ENCODE results near the gene PRG2.
"Not testable (repeated sequence)": the region's sequence is repeated elsewhere in the genome, so short reads cannot be mapped to it uniquely, and the experiment has no call there.

PRG2 gene

DNA sequence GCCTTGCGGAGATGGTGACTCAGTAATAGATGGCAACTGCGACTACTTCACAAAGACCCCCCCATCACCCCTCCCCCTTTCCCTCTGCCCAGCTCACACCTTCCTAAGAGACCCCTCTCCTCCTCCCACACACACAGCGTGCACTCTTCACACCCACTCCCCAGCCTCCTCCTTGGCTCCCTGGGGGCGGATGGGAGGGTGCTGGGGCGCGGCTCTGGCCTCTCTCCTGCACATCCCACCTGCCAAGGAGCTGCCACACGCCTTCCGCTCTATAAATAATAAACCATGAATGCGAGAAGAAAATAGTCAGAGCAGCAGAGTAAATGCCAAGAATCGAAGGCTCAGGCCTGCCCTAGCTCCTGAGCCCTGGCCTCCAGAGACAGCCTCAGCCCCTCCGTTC is 47.7 kb downstream of the PRG2 start:
- DNase-seq, result no peak

DNA sequence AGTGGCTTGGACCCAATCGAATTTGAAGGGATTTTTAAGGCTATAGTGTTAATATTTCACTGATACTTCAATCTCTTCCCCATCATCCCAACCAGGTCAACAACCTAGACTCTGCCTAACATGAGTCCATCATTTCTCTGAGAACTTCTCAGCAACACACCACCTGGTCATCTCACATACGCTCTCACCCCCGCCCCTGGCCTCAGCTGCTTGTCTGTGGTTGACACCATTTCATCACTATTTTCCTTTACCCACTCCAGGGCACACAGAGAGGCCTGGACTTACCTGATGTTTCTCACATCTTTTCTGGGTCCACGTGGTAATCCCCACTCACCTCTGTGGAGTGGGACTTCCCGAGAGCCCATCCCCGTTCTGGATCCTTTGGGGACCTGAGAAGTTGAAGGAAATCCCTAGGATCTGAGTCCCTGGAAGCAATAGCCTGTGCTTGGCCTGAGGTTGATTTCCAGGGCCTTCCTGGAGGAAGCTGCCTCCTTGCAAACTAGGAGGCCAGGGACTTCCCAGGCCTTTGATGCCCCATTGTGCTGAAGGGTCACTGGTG is 49.1 kb downstream of the PRG2 start:
- DNase-seq, result no peak

DNA sequence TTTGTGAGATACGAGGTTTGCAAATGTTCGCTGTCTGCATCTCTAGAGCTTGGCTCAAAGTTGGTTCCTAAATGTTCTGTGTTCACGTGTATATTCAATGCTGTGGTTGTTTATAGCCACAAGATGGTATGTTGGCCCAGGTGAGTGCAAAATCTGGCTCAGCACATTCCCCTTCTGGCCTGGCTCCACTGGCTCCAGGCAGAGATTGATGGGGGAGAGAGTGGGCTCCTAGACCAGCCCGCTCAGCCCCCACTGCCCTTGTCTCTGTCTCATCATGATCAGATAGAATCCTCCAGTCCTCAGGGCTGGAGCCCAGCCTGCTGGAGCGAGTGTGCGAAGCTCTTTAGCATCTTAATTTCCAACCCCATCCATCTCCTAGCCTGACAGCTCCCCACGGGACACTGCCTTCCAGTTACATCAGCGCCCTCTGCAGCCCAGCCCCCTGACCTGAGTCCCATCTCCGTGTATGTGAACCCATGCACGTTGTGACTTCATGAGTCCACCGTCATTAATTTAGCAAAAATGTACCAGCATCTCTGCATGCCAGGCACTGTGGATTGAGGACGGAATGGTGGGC is 50.3 kb downstream of the PRG2 start:
- no peak for DNase-seq

DNA sequence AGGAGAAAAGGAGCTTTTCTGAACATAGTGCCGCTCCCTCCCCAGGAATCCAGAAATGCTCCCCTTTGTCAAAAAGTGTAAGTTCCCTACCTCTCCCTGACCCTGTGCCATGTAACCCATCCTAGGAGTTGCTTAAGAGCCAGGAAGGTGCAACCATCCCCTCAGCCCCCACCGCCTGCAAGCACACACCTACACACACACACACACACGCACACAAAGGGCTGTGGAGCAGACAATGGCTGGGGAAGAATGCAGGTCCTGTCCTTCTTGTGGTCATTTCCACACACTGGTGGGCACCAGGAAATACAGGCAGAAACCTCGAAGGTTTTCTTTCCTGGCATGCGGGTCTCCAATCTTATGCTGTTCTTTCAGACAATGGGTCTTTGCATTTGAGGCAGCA is 51.1 kb downstream of the PRG2 start:
- no peak for DNase-seq

DNA sequence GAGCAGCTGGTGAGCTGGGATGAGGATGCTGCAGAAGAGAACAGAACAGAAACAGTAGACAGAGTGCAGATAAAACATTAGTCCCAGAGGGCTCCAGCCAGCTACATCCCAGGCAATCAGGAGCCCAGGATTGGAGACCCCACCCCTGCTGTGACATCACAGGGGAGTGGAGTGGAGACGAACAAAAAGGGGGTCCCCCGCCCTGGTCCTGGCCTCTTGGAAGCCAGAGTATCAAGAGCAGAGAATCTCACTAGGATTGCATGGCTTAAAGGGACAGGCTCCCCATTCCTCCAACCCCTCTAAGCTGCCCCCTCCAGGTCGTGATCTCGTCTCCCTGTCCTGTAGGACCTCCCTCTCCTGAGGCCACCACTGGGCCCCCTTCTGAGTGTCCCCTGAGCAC is 52.3 kb downstream of the PRG2 start, which contains the start of gene P2RX3:
Gene P2RX3 (plus strand): TSS at position 211 of the 400 bp plus-strand sequence. CDS start 199 bp downstream, outside the sequence.
- no peak for DNase-seq

DNA sequence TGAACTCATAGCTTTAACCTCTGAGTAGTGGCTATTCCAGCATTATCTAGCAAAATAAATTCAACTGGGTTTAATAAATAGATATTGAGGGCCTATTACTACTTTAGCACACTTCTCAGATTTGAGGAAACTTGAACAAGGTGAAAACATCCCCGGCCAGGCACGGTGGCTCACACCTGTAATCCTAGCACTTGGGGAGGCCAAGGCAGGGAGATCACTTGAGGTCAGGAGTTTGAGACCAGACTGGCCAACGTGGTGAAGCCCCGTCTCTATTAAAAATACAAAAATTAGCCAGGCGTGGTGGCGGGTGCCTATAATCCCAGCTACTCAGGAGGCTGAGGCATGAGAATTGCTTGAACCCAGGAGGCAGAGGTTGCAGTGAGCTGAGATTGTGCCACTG is 53.6 kb downstream of the PRG2 start:
- DNase-seq, result not testable (repeated sequence)
